Osteoblast (primary cell): ENCODE data around the gene PKN3. TPM values are rescaled to one million over a fixed set of nuclear protein-coding genes. Genes with fewer than 3 reads are reported as not detected.

Experiments
- DNase-seq: peaks from one replicate; pipeline ENCODE4 v3.0.0; 2011; ENCODE audit warnings: low spot score, mixed read lengths; ENCODE audit not compliant: insufficient read length; ENCODE audit errors: missing footprints
- H2AFZ ChIP-seq: 2 replicates; pipeline ENCODE4 v1.6.0; 2011; ENCODE audit warnings: mild to moderate bottlenecking, low read length
- H3K27ac ChIP-seq: 2 replicates; pipeline ENCODE4 v1.5.1; 2011; ENCODE audit warnings: mild to moderate bottlenecking, low read depth, low read length, moderate library complexity
- H3K27me3 ChIP-seq: 2 replicates; pipeline ENCODE4 v1.6.0; 2012; ENCODE audit warnings: mild to moderate bottlenecking, control low read depth, inconsistent platforms, low read length, moderate library complexity; ENCODE audit not compliant: insufficient read depth
- H3K36me3 ChIP-seq: 2 replicates; pipeline ENCODE4 v1.5.1; 2011; ENCODE audit warnings: mild to moderate bottlenecking, low read length, control low read depth, moderate library complexity; ENCODE audit not compliant: insufficient read depth
- H3K4me1 ChIP-seq: 2 replicates; pipeline ENCODE4 v1.5.1; 2011; ENCODE audit warnings: mild to moderate bottlenecking, low read length, control low read depth, moderate library complexity; ENCODE audit not compliant: insufficient read depth
- H3K4me2 ChIP-seq: 2 replicates; pipeline ENCODE4 v1.6.0; 2011; ENCODE audit warnings: mild to moderate bottlenecking, low read length; ENCODE audit not compliant: insufficient read depth
- H3K4me3 ChIP-seq: fragments of 200-600 bp; sonication (generic); 3 replicates; pipeline ENCODE4 v1.5.1; 2012; ENCODE audit warnings: mild to moderate bottlenecking, low read length, inconsistent platforms; ENCODE audit not compliant: insufficient read depth
- H3K79me2 ChIP-seq: 2 replicates; pipeline ENCODE4 v1.6.0; 2012; ENCODE audit warnings: mild to moderate bottlenecking, low read length, control low read depth, inconsistent platforms; ENCODE audit not compliant: insufficient read depth
- H3K9me3 ChIP-seq: 2 replicates; pipeline ENCODE4 v1.5.1; 2011; ENCODE audit warnings: low read depth, low read length, control low read depth
- H4K20me1 ChIP-seq: 2 replicates; pipeline ENCODE4 v1.6.0; 2012; ENCODE audit warnings: mild to moderate bottlenecking, low read length, control low read depth; ENCODE audit not compliant: insufficient read depth
- CTCF ChIP-seq: IDR thresholded peaks from 2 replicates; pipeline ENCODE4 v1.5.1; 2011; ENCODE audit warnings: mild to moderate bottlenecking, low read depth, low read length, moderate library complexity; ENCODE audit errors: extremely low read depth
- total RNA-seq: library from RNA; depleted of rRNA; stranded (reverse); fragments of >200 nt; gene quantifications from 2 replicates; pipeline ENCODE4 v1.2.3, GENCODE V29; 2012

The PKN3 gene
- total RNA-seq, 1 donor = 4.3 TPM

GRCh38 chr9:128705051-128705965, 3.0 kb downstream of the PKN3 start:
- peak; percentile 72 for DNase-seq
- Histone ChIP-seq H3K27ac (no peak overlapping the region), H3K4me3 (no peak overlapping the region), H3K4me2 (no peak overlapping the region), H3K79me2 (no peaks in the 10 kb centered on the region), H3K36me3 (no peaks in the 10 kb centered on the region), H3K27me3 (no peaks in the 10 kb centered on the region), H2AFZ (no peak overlapping the region), H4K20me1 (no peaks in the 10 kb centered on the region), H3K4me1 (no peaks in the 10 kb centered on the region), H3K9me3 (no peaks in the 10 kb centered on the region)
- TF ChIP-seq CTCF = no peak

- Histone ChIP-seq H3K27me3 (no peaks in the 10 kb centered on the region), H3K4me2 (no peak overlapping the region), H4K20me1 (no peaks in the 10 kb centered on the region), H3K27ac (no peak overlapping the region), H3K79me2 (no peaks in the 10 kb centered on the region), H3K4me1 (no peaks in the 10 kb centered on the region), H3K4me3 (no peak overlapping the region), H3K9me3 (no peaks in the 10 kb centered on the region), H2AFZ (no peak overlapping the region), H3K36me3 (no peaks in the 10 kb centered on the region)
- TF ChIP-seq CTCF = no peak
- no peak for DNase-seq
Observed at GRCh38 chr9:128706045-128706444, 3.7 kb downstream of the PKN3 start.

- H2AFZ ChIP-seq = no peak overlapping the region
- no peaks in the 10 kb centered on the region for H3K79me2 ChIP-seq
- no peaks in the 10 kb centered on the region for H4K20me1 ChIP-seq
- H3K27me3 ChIP-seq = no peaks in the 10 kb centered on the region
- H3K9me3 ChIP-seq = no peaks in the 10 kb centered on the region
- H3K27ac ChIP-seq = no peak overlapping the region
- no peak overlapping the region for H3K4me3 ChIP-seq
- H3K36me3 ChIP-seq = no peaks in the 10 kb centered on the region
- DNase-seq = peak; percentile 64
- TF ChIP-seq CTCF = no peak
- H3K4me2 ChIP-seq = no peak overlapping the region
- no peaks in the 10 kb centered on the region for H3K4me1 ChIP-seq
Observed at GRCh38 chr9:128706671-128707381, 4.5 kb downstream of the PKN3 start.

- Histone ChIP-seq H3K27me3 (no peaks in the 10 kb centered on the region), H3K27ac (no peak overlapping the region), H3K4me3 (no peak overlapping the region), H3K9me3 (no peaks in the 10 kb centered on the region), H2AFZ (no peak overlapping the region), H3K79me2 (no peaks in the 10 kb centered on the region), H3K4me2 (no peak overlapping the region), H4K20me1 (no peaks in the 10 kb centered on the region), H3K36me3 (no peaks in the 10 kb centered on the region), H3K4me1 (no peaks in the 10 kb centered on the region)
- TF ChIP-seq CTCF = no peak
- DNase-seq = peak; percentile 59
Observed at GRCh38 chr9:128707446-128707845, 5.1 kb downstream of the PKN3 start.
